Measurements from ENCODE around the gene MTPN. TPM values are rescaled to one million over a fixed set of nuclear protein-coding genes. Genes with fewer than 3 reads are reported as not detected.

Gene MTPN
- polyA plus RNA-seq, 10 donors: 93.1 to 120 (median 103) TPM

- DNase-seq: no peak
Observed at GRCh38 chr7:135991906-135992305, 14.7 kb upstream of the MTPN start.

GRCh38 chr7:135991322-135991721 is 14.2 kb upstream of the MTPN start:
- no peak for DNase-seq

- no peak for DNase-seq
Observed at GRCh38 chr7:135990258-135990657, 13.1 kb upstream of the MTPN start.

GRCh38 chr7:135981958-135982646 is 4.9 kb upstream of the MTPN start:
- DNase-seq: no peak

- DNase-seq: peak in 1 of 3 donors; percentile 59
Observed at GRCh38 chr7:135980665-135981180, 3.6 kb upstream of the MTPN start.

GRCh38 chr7:135980012-135980551 is 2.9 kb upstream of the MTPN start:
- DNase-seq: no peak

- no peak for DNase-seq
Observed at GRCh38 chr7:135979471-135980011, 2.4 kb upstream of the MTPN start.

GRCh38 chr7:135978624-135979023 is 1.5 kb upstream of the MTPN start:
- DNase-seq: no peak

GRCh38 chr7:135977742-135978066 is 545 bp upstream of the MTPN start:
- DNase-seq: no peak

GRCh38 chr7:135976312-135977006 is 700 bp downstream of the MTPN start:
- no peak for DNase-seq

GRCh38 chr7:135975166-135975565 is 2.0 kb downstream of the MTPN start:
- no peak for DNase-seq

GRCh38 chr7:135974667-135975066 is 2.5 kb downstream of the MTPN start:
- no peak for DNase-seq

GRCh38 chr7:135971366-135971725 is 5.8 kb downstream of the MTPN start:
- no peak for DNase-seq

- DNase-seq: no peak
Observed at GRCh38 chr7:135970682-135971365, 6.3 kb downstream of the MTPN start.

- no peak for DNase-seq
Observed at GRCh38 chr7:135970045-135970444, 7.1 kb downstream of the MTPN start.

- DNase-seq: no peak
Observed at GRCh38 chr7:135966341-135967043, 10.7 kb downstream of the MTPN start.

GRCh38 chr7:135965602-135966001 is 11.6 kb downstream of the MTPN start:
- no peak for DNase-seq

GRCh38 chr7:135964791-135965190 is 12.4 kb downstream of the MTPN start:
- no peak for DNase-seq

GRCh38 chr7:135964274-135964673 is 12.9 kb downstream of the MTPN start:
- DNase-seq: no peak

GRCh38 chr7:135962802-135963201 is 14.4 kb downstream of the MTPN start:
- DNase-seq: no peak

GRCh38 chr7:135960709-135961451 is 16.3 kb downstream of the MTPN start:
- DNase-seq: no peak
